ENCODE results near the gene FGF3. TPM values are rescaled to one million over a fixed set of nuclear protein-coding genes. Genes with fewer than 3 reads are reported as not detected.

Gene FGF3
- total RNA-seq, 1 experiment from 2014 or later: not detected

- Histone ChIP-seq H3K9ac (ENCODE audit: low read length) (no peak overlapping the region), H3K79me2 (ENCODE audit: low read length) (no peaks in the 10 kb centered on the region), H3K36me3 (ENCODE audit: low read depth, low read length) (no peaks in the 10 kb centered on the region), H3K9me2 (replicated peaks; ENCODE audit: low read length) (no peaks in the 10 kb centered on the region), H3K4me1 (ENCODE audit: insufficient read depth, low read length) (no peaks in the 10 kb centered on the region), H3K27me3 (ENCODE audit: low read length) (no peaks in the 10 kb centered on the region), H3F3A (ENCODE audit: low read length, unreplicated experiment) (no peaks in the 10 kb centered on the region), H3K27ac (ENCODE audit: low read length) (no peak overlapping the region), H3K9me3 (ENCODE audit: low read length) (no peaks in the 10 kb centered on the region), H4K20me1 (ENCODE audit: low read length) (no peaks in the 10 kb centered on the region), H3K4me2 (ENCODE audit: low read length) (no peak overlapping the region), H3K4me3 (ENCODE audit: low read length) (no peak overlapping the region), H2AFZ (ENCODE audit: low read length) (no peak overlapping the region)
- ATAC-seq: no peak
- BruUV-seq (replicated peaks): no TSS peak
- ChIA-PET POLR2A (ENCODE audit: unreplicated experiment) (no interaction called here), CTCF (interaction anchor here (0.7 kb wide), 1 partner anchor 393 kb away, joined by 3 read pairs; no protein-coding TSS in a partner anchor)
- no peak for TF ChIP-seq CTCF (conservative IDR thresholded peaks at IDR 0.05; ENCODE audit: low read depth, low read length)
- TF ChIP-seq EZH2 (IDR thresholded peaks at IDR 0.05; ENCODE audit: low read length, unreplicated experiment): no peak
- TF ChIP-seq EZH2phosphoT487 (IDR thresholded peaks at IDR 0.05; ENCODE audit: borderline replicate concordance, low read length): no peak
- intact Hi-C loops (cut with micrococcal nuclease): no loop called here
- DNase-seq: no peak
Observed at GRCh38 chr11:69803604-69804218, 15.5 kb downstream of the FGF3 start.

GRCh38 chr11:69803022-69803421, 16.2 kb downstream of the FGF3 start:
- Histone ChIP-seq H3K27ac (ENCODE audit: low read length) (no peak overlapping the region), H3K36me3 (ENCODE audit: low read depth, low read length) (no peaks in the 10 kb centered on the region), H4K20me1 (ENCODE audit: low read length) (no peaks in the 10 kb centered on the region), H3K9ac (ENCODE audit: low read length) (no peak overlapping the region), H3F3A (ENCODE audit: low read length, unreplicated experiment) (no peaks in the 10 kb centered on the region), H3K79me2 (ENCODE audit: low read length) (no peaks in the 10 kb centered on the region), H3K27me3 (ENCODE audit: low read length) (no peaks in the 10 kb centered on the region), H3K4me3 (ENCODE audit: low read length) (no peak overlapping the region), H3K9me2 (replicated peaks; ENCODE audit: low read length) (no peaks in the 10 kb centered on the region), H3K4me2 (ENCODE audit: low read length) (no peak overlapping the region), H2AFZ (ENCODE audit: low read length) (no peak overlapping the region), H3K4me1 (ENCODE audit: insufficient read depth, low read length) (no peaks in the 10 kb centered on the region), H3K9me3 (ENCODE audit: low read length) (no peaks in the 10 kb centered on the region)
- DNase-seq (no peak), ATAC-seq (no peak)
- no TSS peak for BruUV-seq (replicated peaks)
- TF ChIP-seq CTCF (conservative IDR thresholded peaks at IDR 0.05; ENCODE audit: low read depth, low read length) (no peak), EZH2 (IDR thresholded peaks at IDR 0.05; ENCODE audit: low read length, unreplicated experiment) (no peak), EZH2phosphoT487 (IDR thresholded peaks at IDR 0.05; ENCODE audit: borderline replicate concordance, low read length) (no peak)
- CTCF ChIA-PET: interaction anchor here (0.7 kb wide), 1 partner anchor 393 kb away, joined by 3 read pairs; no protein-coding TSS in a partner anchor
- intact Hi-C loops (cut with micrococcal nuclease): no loop called here
- POLR2A ChIA-PET (ENCODE audit: unreplicated experiment): no interaction called here

- ChIA-PET POLR2A (ENCODE audit: unreplicated experiment) (no interaction called here), CTCF (no interaction called here)
- intact Hi-C loops (cut with micrococcal nuclease): no loop called here
- DNase-seq: no peak
- no peak overlapping the region for H3K27ac ChIP-seq (ENCODE audit: low read length)
- no TSS peak for BruUV-seq (replicated peaks)
- no peak overlapping the region for H3K4me2 ChIP-seq (ENCODE audit: low read length)
- no peaks in the 10 kb centered on the region for H3K9me3 ChIP-seq (ENCODE audit: low read length)
- TF ChIP-seq CTCF (conservative IDR thresholded peaks at IDR 0.05; ENCODE audit: low read depth, low read length) (no peak), EZH2 (IDR thresholded peaks at IDR 0.05; ENCODE audit: low read length, unreplicated experiment) (no peak), EZH2phosphoT487 (IDR thresholded peaks at IDR 0.05; ENCODE audit: borderline replicate concordance, low read length) (no peak)
- no peaks in the 10 kb centered on the region for H4K20me1 ChIP-seq (ENCODE audit: low read length)
- H3K4me1 ChIP-seq (ENCODE audit: insufficient read depth, low read length): no peaks in the 10 kb centered on the region
- H3K9me2 ChIP-seq (replicated peaks; ENCODE audit: low read length): no peaks in the 10 kb centered on the region
- H3K79me2 ChIP-seq (ENCODE audit: low read length): no peaks in the 10 kb centered on the region
- no peak overlapping the region for H2AFZ ChIP-seq (ENCODE audit: low read length)
- no peak for ATAC-seq
- no peaks in the 10 kb centered on the region for H3K27me3 ChIP-seq (ENCODE audit: low read length)
- no peak overlapping the region for H3K9ac ChIP-seq (ENCODE audit: low read length)
- no peak overlapping the region for H3K4me3 ChIP-seq (ENCODE audit: low read length)
- H3F3A ChIP-seq (ENCODE audit: low read length, unreplicated experiment): no peaks in the 10 kb centered on the region
- H3K36me3 ChIP-seq (ENCODE audit: low read depth, low read length): no peaks in the 10 kb centered on the region
Observed at GRCh38 chr11:69802590-69802989, 16.6 kb downstream of the FGF3 start.
